GM18909 (cell line): ENCODE data around the gene NFATC2.
"Not testable (repeated sequence)": the region's sequence is repeated elsewhere in the genome, so short reads cannot be mapped to it uniquely, and the experiment has no call there.

ENCODE experiments used
- ATAC-seq: cut with Tn5 transposase; IDR thresholded peaks from one replicate; pipeline ENCODE4 v1.9.1; 2021; ENCODE audit warnings: mild to moderate bottlenecking; ENCODE audit not compliant: unreplicated experiment, poor library complexity

Gene NFATC2

DNA sequence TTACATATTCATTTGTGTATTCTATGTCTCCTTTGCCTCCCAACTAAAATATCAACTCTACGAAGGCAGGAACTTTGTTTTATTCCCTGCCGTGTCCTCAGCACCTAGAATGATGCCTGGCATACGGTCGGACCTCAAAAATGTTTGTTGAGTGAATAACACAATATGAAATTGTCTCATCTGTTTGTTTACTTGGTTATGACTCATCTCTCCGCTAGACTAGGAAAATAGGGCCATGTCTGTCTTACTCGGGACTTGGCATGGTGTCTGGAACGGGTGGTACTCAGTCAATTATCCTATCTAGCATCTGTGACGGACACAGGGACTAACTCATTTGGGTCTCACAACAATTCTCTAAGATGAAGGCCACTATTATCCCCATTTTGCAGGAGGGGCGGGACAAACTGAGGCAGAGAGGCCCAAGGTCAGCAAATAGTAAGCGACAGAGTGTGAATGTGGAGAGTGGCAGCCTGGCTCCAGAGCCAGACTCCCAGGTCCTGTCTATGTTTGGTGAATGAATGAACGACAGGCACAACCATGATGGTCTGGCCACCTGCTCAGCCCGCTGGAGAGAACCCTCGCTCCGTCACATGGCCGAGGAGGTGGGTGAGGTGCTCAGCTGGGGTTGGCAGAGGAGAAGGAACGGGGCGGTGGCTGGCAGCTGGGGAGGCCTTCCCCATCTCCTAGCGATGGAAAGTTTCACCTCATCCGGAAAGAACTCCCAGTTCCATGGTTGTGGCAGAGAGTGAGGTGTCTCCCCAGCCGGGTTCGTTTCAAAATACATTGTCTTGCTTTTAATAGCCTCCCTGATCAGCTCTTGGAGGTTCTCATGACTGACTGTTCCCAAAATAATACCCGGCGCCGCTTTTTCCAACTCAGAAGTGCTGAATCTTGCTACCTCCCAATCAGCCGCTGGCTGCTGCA, 27.6 kb upstream of the NFATC2 start:
- no peak for ATAC-seq

DNA sequence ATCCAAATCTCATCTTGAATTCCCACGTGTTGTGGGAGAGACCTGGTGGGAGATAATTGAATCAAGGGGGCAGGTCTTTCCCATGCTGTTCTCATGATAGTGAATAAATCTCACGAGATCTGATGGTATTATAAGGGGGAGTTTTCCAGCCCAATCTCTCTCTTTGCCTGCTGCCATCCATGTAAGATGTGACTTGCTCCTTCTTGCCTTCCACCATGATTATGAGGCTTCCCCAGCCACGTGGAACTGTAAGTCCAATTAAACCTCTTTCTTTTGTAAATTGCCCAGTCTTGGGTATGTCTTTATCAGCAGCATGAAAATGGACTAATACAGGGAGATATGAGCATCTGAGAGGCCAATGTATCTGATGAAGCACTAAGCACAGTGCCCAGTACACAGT, 26.0 kb upstream of the NFATC2 start:
- ATAC-seq: not testable (repeated sequence)

DNA sequence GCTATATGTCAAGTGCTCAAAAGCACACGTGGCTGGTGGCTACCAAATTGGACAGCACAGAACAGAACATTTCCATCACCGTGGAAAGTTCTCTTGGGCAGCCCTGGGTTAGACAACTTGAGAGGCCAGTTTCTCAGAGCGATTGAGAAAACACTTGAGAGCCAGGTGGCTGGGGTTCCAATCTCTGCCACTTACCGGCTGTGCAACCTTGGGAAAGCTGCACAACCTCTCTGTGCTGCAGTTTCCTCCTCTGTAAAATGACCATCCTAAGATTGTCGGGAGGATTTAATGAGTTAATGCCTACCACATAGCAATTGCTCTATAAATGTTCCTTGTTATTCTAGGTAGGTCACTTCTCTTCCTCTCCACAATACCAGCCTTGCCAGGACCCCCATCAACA, 25.1 kb upstream of the NFATC2 start:
- no peak for ATAC-seq

DNA sequence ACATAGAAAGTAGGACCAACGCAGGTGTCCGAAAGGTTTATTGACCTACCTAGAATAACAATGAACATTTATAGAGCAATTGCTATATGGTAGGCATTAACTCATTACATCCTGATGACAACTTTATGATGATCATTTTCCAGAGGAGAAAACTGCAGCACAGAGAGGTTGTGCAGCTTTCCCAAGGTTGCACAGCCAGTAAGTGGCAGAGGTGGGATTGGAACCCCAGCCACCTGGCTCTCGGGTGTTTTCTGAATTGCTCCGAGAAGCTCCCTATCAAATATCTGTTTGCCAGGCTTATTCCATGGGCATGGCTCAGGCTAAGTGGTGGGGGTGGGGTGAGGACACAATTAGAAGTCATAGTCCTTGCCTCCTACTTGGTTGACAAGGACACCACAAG, 24.1 kb upstream of the NFATC2 start:
- ATAC-seq: no peak

DNA sequence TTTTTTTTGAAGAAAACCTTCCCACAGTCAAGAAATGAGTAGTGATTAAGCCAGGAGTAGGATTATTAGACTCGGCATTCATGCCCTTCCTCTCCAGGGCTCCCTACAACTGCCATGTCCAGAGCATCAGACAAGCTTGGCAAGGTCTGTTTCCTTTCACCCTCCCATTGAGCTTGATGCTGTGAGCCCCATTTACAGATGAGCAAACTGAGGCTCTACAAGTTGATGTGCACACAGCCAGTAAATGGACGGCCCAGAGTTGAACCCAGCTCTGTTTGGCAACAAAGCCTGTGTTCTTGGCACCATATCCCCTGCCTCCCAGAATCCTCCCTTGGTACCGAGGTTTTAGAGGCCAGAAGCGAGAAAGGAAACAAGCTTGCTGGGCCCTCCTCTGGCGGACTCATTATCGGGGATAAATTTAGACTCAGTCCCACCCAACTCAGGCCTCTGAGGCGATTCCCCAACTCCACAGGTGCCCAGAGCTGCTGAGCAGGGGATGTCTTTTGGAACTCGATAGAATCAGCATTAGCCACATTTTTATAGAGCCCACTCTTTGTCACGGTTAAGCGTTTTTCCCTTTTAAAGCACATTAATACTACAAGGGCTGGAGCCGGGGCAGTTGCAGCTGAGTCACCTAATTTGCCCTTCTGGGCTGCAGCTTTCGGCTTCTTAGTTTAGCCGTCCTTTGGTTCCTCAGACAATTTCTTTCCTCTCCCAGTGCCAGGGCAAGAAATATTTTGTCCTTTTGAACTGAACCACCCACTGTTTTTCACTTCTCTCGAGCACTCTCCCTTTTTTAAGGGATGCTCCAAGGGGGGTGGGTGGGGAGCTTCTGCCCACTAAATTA, 23.0 kb upstream of the NFATC2 start:
- no peak for ATAC-seq

DNA sequence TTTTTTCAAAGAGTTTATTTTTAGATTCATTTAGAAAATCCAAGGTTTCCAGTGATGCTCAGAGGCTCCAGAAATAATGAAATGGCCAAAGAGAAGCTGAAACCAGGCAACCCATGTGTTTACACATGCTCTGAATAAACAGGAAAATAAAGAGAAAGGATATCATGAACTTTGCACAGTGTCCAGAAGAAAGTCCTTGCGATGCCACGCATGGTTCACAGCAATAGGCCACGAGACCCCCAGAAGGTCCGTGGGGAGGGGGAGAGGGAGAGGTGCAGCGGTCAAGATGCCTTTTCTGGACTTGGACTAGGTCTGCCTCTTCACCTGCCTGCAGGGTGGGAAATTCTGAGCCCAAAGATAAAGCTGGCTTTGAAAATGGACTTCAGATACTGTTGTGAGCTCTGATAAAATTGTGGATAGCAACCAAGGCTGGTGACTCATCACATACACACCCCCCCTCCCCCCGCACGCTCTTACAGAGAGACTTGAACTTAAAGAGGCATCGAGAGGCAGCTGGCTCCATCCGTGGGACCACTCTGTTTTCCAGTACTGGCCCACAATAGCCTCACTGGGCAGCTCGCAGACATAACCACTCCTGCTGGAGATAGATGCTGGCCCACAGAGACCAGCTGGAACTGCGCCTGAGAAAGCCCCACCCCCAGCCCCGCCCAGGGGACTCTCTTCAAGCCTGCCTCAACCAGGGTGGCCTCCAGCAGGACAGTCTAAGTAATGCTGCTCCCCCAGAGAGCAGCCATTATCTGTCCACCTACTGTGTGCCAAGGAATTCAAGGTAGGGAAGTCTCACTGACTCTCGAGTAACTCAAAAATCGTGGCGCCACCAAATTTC, 21.2 kb upstream of the NFATC2 start:
- ATAC-seq: no peak

DNA sequence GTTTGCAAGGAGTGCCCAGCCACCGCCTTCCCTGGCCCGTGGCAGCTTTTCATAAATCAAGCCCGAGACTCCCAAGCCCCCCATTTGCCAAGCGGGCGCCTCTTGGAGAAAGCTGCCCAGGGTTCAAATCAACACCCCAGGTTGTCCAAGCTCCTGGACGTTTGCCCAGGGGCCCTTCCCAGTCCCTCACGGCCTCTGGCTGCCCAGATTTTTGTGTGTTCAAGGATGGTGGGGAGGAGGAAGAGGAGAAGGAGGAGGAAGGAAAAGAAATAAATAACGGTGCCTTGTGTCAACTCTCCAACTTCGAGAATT, 20.6 kb upstream of the NFATC2 start:
- no peak for ATAC-seq

DNA sequence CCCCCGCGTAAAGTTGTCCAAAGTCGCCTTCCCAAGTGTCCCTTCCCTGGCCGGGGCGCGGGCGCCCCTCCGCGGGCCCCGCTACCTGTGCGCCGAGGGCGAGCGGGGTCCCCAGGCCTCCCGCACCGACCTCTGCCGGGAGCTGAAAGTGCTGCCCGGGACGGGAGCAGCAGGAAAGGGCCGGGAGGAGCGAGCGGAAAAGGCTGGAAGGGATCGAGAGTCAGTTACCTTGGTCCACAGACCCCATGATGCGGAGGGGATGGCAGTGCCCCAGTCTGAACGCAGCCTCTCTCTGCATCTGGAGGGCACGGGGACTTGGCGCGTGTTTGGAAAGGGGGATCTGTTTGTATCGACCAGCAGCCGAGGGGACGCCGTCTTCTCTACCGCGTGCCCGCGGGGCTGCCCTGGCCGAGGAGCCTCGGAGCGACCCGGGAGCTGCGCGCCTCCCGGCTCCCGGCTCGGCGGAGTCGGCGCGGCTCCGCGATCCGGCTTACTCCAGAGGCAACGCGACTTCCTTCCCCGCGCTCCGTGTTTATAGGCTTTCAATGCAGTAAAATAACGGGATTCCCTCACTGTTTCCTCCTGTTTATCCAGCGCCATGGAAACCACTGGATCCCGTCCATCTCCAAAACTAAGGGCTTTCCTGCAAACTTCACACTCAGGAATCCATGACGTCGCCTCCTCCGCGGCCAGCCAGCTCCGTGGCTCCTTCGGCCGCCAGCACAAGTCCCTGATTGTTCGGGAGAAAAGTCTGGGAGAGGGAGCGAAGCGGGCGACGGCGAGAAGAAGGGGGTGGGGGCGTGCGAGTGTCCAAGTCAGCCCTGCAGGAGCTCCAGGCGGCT, 20.0 kb upstream of the NFATC2 start:
- ATAC-seq: no peak

DNA sequence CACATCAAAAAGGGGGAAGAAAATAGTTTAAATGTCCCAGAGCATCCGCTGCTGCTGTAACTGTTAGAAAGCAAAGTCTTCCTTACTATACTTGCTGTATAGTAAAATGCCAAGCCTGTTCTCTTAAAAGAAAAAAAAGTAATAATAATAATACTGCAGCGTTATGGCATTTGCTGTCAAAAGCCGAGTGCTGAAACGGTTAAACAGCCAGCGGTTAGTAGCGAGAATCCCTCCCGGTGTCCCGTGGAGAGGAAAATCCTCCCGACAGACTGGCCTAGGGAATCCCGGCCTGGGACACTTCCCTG, 19.5 kb upstream of the NFATC2 start:
- no peak for ATAC-seq

DNA sequence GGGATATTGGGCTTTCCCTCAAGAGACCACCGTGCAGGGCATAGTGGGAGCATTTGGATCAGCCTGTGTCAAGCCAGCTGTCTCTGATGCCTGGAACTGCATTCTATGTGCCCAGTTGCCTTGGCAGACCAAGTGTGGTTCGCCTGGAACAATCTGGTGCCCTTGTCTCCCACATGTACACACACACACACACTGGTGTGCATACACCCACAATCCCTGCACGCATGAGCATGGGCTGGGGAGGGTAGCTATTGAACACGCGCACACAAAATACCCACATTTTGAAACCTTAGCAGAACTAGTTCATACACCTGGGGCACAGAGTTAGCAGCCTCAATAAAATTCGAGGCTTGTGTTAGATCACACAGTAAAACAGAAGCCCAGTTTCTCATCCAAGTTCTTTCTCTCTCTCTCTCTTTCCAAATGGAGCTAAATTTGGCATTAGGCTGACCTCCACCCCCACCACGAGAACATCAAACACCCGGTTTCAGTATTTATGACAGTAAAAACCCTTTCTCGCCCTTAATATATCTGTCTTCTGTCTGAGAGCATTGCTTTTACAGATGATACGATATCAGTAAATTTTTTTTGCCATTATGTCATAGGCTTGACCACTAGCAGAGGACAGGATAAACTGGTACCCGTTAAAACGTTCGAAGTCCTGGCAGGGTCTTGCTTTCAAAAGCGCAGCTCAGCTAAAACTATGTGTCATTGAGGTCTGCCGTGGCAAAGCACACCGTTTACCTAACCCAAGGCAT, 18.2 kb upstream of the NFATC2 start:
- no peak for ATAC-seq

DNA sequence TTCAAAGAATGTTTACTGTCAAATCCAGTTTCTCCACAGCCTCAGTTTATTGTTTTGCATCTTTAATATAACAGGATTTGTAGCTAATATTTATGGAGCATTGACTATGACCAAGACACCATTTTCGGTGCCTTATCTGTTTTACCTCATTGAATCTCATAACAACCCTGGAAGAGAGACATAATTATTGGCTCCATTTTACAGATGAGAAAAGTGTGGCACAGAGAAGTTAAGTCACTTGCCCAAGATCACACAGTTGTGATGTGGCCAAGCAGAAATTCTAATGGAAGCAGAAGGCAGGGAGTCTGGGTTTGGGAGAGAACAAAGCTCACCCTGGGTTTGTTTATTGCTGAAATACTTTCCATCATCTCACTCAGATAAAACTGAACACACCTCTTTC, 17.5 kb upstream of the NFATC2 start:
- no peak for ATAC-seq

DNA sequence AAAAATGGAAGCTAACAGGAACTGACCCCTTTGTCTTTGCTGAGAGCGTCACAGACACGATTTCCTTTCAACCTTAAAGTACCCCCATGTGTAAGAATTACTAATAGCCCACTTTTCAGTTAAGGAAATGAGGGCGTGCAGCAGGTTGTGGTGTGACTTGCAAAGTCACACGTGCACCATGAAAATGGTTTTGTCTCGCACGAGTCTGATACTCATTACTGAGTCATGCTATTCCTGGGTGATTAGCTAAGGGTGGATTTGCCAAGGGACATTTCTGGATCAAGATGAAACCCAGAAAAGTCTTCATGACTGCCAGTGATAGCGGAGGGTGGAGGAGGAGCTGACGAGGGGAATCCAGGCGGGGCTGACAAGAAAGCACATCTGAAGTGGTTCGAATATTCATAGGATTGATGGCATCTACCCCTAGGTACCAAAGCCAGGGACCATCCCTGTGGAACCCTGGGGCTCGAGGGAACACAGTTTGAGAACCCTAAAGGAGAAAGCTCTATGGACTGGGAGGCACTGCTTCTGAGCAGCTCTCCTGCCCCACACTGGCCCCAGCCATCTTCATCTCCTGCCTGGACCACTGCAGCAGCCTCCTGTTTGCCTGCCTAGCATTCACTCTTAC, 12.1 kb upstream of the NFATC2 start:
- ATAC-seq: no peak

DNA sequence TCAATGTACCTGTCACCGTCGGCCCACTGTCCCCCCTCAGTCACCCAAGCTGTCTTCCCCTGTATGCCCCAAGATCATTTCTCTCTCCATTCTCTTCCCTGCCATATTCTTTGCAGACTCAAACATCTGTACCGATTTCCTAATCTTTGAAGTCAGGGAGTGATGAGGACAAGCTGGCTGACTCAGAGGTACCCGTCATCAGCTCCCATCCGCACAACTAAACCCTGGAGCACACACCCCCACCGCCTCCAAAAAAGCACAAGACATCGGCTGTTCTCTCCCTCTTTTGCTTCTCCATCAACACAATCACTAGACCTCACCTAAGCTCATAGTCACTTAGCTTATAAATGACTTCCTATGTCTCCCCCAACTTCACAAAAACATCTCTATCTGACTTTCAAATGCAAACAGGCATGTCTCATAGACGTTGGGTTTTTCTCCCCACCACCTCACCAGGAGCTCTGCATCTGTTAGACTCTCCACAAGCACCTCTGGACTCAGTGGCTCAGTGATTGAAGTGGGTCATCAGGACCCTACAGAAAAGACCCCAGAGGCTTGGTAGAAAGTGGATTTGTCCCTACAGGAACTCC, 11.5 kb upstream of the NFATC2 start:
- no peak for ATAC-seq

DNA sequence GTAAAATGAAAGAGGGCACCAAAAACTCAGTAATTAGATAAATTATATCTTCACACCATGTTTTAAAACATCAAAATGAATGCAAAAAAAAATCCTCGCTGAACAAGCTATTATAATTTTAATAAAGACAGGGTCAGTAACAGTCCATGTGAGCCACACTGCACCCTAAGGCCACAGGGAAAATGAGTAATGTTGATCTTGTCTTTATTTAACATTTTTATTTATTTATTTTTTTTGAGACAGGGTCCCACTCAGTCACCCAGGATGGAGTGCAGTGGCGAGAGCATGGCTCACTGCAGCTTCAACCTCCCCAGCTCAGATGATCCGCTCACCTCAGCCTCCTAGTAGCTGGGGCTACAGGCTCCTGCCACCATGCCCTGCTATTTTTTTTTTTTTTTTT, 8.7 kb upstream of the NFATC2 start:
- no peak for ATAC-seq

DNA sequence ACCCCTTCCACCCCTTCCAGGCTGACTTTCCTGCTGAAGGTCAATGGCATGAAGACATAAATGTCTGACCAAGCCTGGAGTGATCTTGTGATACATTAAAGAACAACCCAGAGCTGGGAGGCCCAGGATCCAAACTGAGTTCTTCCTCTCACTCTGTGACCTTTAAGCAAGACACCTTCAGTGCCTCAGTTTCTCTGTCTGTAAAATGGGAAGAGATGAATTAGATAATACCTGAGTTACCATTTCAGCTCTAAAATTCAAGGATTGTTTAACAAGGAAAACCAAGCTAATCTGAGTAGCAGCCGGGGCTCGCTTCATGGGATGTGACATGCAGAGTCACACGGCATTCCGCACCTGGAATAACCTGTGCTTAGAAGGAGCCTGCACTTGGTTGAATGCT, 7.0 kb upstream of the NFATC2 start:
- no peak for ATAC-seq

DNA sequence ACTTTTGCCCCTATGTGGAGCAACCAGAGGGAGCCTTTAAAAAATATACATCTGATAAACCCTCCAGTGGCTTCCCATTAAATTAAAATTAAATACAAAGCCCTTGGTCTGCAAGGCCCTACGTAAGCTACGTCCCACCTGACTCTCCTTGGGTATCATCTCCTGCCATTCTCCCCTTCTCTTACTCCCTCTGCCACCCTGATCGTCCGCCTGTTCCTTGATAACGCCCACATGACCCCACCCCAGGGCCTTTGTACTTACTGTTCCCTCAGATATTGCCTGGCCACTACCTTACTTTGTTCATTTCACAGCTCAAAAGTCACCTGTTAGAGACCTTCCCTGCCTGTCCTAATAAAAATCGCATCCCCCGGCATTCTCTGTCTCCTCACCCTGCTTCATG, 5.4 kb upstream of the NFATC2 start:
- no peak for ATAC-seq

DNA sequence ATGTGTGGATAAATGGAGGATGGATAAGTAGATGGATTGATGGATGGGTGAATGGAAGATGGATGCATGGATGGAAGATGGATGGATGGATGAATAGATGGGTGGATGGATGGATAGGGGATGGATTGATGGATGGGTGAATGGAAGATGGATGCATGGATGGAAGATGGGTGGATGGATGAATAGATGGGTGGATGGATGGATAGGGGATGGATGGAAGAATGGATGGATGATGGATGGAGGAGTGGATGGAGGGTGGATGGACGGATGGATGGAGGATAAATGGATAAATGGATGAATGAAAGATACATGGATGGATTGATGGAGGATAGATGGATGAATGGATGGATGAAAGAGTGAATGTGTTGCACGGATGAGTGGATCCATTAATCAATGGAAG, 3.0 kb upstream of the NFATC2 start:
- no peak for ATAC-seq

DNA sequence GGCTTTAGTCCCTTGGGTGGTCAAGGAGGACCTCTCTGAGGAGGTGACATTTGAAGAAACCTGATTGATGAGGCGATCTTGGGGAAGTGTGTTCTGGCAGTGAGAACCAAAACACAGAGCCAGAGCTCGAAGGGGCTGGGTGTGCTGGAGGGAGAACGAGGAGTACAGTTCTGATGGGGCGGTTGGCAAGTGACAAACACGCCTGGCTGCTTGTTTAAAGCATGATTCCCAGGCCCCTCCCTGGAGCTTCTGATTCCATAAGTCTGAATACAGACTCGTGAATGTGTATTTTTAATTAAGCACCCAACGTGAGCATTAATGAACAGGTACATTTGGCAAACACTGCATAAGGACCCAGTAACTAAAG, 886 bp upstream of the NFATC2 start:
- ATAC-seq: no peak
